Fibroblast of mammary gland (primary cell): ENCODE results near the gene AP1M2.

ENCODE experiments used
- DNase-seq: peaks from one replicate; pipeline ENCODE4 v3.0.0-alpha.2; 2010; ENCODE audit warnings: low read depth
- H3K4me3 ChIP-seq: 2 replicates; pipeline ENCODE4 v1.5.1; 2011; ENCODE audit warnings: low read depth, mild to moderate bottlenecking, low read length, moderate library complexity; ENCODE audit not compliant: control insufficient read depth
- CTCF ChIP-seq: conservative IDR thresholded peaks from 2 replicates; pipeline ENCODE4 v1.5.1; 2011; ENCODE audit warnings: low read depth, low read length, inconsistent platforms; ENCODE audit not compliant: control insufficient read depth, insufficient read depth

The AP1M2 gene

GRCh38 chr19:10525636-10526035 is 61.5 kb downstream of the AP1M2 start:
- TF ChIP-seq CTCF = no peak
- no peak for DNase-seq
- no peak overlapping the region for H3K4me3 ChIP-seq

- no peak for DNase-seq
- H3K4me3 ChIP-seq = no peak overlapping the region
- no peak for TF ChIP-seq CTCF
Observed at GRCh38 chr19:10523135-10523636, 63.9 kb downstream of the AP1M2 start.
